Small intestine (tissue), 7 donors: ENCODE data around the gene STUM. TPM values are rescaled to one million over a fixed set of nuclear protein-coding genes. Genes with fewer than 3 reads are reported as not detected.

Experiments used
- DNase-seq, 2 donors: peaks; one replicate each; pipeline versions ENCODE4 v3.0.0 to v3.0.0-alpha.2; 2013
- FAIRE-seq: peaks from 2 replicates; lab custom pipeline; 2012; peaks lifted over from hg19 to GRCh38; lab: Jason Lieb, UNC
- H3K27ac ChIP-seq, 3 donors: one replicate each; pipeline ENCODE4 v1.5.1; 2013; ENCODE audit warnings: low read length in 2 of 3, mild to moderate bottlenecking in 2 of 3, control low read depth in 1 of 3, inconsistent platforms in 1 of 3, low read depth in 1 of 3, moderate library complexity in 1 of 3
- H3K27me3 ChIP-seq, 3 donors: one replicate each; pipeline ENCODE4 v1.6.1; 2013; ENCODE audit warnings: low read length in 3 of 3, inconsistent platforms in 1 of 3; ENCODE audit not compliant: control insufficient read depth in 3 of 3, insufficient read depth in 3 of 3
- H3K36me3 ChIP-seq, 3 donors: one replicate each; pipeline ENCODE4 v1.6.1; 2013; ENCODE audit warnings: low read length in 3 of 3, inconsistent platforms in 1 of 3, low read depth in 1 of 3, mild to moderate bottlenecking in 1 of 3, moderate library complexity in 1 of 3; ENCODE audit not compliant: control insufficient read depth in 3 of 3, insufficient read depth in 2 of 3
- H3K4me1 ChIP-seq, 3 donors: one replicate each; pipeline ENCODE4 v1.6.1; 2013; ENCODE audit warnings: low read length in 2 of 3, inconsistent platforms in 1 of 3, low read depth in 1 of 3, mild to moderate bottlenecking in 1 of 3, moderate library complexity in 1 of 3; ENCODE audit not compliant: control insufficient read depth in 3 of 3, insufficient read depth in 2 of 3
- H3K4me3 ChIP-seq, 3 donors: one replicate each; pipeline ENCODE4 v1.5.1; 2013; ENCODE audit warnings: low read length in 3 of 3, control low read depth in 1 of 3, inconsistent platforms in 1 of 3, low read depth in 1 of 3, mild to moderate bottlenecking in 1 of 3, moderate library complexity in 1 of 3
- H3K9me3 ChIP-seq, 2 donors: one replicate each; pipeline ENCODE4 v1.6.1; 2013; ENCODE audit warnings: low read depth in 1 of 2, low read length in 1 of 2; ENCODE audit not compliant: control insufficient read depth in 2 of 2, insufficient read depth in 1 of 2
- WGBS, 3 donors: extraction: QIAGEN DNeasy Blood & Tissue Kit; methylation state at CpG; one replicate each; pipeline ENCODE4 v1.1.7; 2013; 5-methylcytosine and 5-hydroxymethylcytosine counted together
- polyA plus RNA-seq, 4 donors: library from polyadenylated mRNA; stranded (reverse) in 3 of 4; unstranded in 1 of 4; fragments of 200-250 nt in 3 of 4; fragments of 120-200 nt in 1 of 4; gene quantifications; one replicate each; pipeline versions ENCODE4 v1.2.1 to v1.2.3, GENCODE V29; 2013
- donor health status: healthy with polysubstance abuse.
- donor health status: control.
- donor health status: control.
- donor health status: Bipolar disorder and iron deficiency.
- donor health status: healthy.

STUM gene
- polyA plus RNA-seq, 4 donors = under 0.01 to 9.6 (median 0.55) TPM

DNA sequence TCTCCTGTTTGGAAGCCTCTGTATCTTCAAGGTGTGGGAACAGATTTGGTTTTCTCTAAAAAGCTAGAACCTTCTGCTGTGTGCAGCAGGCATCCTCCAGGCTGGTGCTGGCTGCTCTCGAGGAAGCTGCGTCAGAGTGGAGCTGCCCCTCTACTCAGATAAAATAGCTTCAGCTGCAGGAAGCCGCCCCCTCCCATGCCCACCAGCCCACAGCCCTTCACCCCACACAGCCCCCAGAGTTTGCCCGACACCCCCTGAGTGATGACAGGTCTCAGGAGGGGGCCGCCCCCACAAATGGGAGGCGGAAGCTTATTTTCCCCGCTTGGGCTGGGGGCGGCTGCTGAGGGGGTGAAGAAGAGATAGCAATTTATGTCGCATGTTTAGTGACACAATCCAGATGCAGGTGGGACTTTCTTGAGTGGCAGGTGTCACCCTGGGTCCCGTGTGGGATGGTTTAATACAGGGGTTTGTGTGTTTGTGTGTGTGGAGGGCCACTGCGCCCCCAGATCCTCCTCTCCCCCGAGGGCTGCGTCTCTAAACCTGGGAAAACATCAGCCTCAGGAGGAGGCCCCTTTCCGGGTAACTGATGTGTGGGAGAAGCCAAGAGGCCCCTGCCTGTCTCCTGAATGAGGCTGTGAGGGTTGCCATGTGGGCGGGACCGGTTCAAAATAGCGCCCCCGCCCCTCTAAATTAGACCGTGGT, 55.4 kb downstream of the STUM start:
- WGBS, 3 donors = 76 to 80% (median 76%) methylated on average over 19 of the region's 19 CpGs
- FAIRE-seq (no peak), DNase-seq (no peak)
- Histone ChIP-seq H3K9me3 (no peaks in the 10 kb centered on the region), H3K4me3 (no peak overlapping the region), H3K36me3 (no peaks in the 10 kb centered on the region), H3K27ac (peak overlapping the region in 1 of 3 donors; percentile 74), H3K27me3 (no peaks in the 10 kb centered on the region), H3K4me1 (peaks cover 0 to 4% (median 4%) of the 10 kb centered on the region in 3 donors)

DNA sequence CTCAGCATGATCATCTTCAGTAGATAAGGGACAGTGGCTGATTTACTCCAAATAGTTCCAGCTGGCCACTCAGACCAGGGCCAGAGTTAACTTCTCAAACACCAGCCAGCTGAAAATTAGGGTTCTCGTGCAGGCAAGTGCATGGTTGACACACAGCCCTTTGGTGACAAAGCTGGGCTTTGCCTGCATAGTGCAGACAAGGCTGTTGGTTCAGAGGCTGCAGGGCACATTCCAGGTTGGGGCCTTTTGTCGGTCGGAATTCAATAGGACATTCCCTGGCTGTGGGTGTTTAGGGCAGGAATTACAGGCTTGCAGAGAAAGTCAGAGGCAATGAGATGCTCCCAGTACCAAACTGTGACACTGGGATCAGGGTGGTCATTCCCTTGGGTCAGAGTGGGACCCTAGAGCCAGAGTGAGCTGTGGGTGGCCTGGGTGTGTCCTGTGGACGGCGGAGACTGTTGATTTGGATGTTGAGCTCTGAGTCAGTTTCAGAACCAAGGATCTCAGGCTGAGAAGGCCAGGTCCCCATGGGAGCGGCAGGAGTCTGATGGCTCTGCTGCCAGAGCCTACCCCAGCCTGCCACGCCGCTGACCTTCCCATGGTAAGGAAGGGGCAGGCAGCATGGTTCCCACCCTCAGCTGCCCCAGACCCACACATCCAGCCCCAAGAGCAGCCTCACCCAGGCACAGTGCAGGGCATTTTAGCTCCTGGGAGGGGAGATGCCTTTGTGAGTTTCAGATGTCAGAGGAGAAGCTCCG, 56.2 kb downstream of the STUM start:
- Histone ChIP-seq H3K4me1 (peaks cover 0 to 4% (median 4%) of the 10 kb centered on the region in 3 donors), H3K27ac (no peak overlapping the region), H3K27me3 (peaks cover 0 to 4% (median 0%) of the 10 kb centered on the region in 3 donors), H3K36me3 (no peaks in the 10 kb centered on the region), H3K9me3 (no peaks in the 10 kb centered on the region), H3K4me3 (no peak overlapping the region)
- WGBS, 3 donors = 81 to 85% (median 84%) methylated on average over 9 of the region's 9 CpGs
- no peak for FAIRE-seq
- no peak for DNase-seq

DNA sequence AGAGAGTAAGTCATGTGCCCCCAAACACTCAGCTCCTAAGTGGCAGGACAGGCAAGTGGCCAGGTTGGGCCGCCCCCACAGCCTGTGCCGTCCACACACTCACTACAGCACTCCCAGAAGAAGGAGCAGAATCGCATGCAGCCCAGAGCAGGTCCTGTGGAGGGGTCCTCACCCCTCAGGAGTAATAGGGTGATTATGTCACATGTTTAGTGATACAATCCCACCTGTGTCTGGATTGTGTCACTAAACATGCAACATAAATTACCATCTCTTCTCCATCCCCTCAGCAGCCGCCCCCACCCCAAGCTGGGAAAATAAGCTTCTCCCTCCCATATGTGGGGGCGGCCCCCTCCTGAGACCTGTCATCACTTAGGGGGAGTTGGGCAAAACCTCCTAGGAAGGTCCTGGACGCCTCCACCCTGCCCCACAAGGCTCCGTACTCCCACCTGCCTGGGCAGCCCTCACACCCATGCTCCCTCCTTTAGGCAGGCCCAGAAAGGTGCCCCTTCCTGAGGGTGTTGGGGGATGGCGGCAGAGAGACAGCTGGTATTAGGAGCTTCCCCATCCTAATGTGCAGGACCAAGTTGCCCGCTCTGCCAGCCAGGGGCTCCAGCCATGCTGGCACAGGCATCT, 56.9 kb downstream of the STUM start:
- H3K36me3 ChIP-seq = no peaks in the 10 kb centered on the region

DNA sequence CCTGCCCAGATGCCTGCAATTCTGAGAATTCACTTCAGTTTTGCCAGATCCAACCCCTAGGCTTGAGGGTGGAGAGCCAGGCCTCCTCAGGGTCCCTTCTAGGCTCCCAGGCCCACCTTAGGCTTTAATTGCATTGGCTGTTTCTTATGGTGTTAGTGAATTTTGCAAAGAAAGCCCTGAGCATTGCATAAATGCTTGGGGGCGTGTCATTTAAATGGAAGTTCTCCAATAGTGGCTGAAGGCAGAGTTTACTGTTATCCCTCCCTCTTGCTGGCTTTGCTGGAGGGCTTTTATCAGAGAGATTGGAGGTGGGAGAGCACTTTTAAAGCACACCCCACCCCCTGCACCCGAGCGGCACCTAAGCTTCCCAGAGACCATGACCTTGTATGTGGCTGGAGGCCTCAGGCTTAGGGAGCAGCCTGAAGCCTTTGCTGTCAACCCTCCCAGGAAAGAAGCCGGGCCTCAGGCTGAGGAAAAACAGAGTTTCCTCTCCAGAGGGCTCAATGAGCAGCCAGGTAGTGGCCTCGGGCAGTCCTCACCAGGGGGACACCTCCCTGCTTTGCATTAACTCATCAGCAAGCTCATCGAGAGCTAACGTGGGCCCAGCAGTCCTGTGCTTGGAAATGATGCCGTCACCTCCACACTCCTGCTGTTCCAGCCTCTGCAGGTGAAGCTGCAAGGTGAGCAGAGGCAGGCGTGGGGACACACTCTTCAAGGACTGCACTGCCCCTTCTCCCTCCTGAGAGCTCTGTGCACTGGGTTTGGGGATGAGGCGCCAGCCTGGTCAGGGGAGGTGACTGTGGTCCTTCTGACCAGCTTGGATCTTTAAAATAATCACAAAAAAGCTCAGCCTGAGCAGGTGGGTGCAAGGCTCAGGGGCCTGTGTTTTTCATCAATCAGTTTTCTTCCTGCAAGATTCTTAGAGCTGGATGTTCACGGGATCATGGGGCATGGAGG, 58.0 kb downstream of the STUM start:
- Histone ChIP-seq H3K9me3 (no peaks in the 10 kb centered on the region), H3K27ac (no peak overlapping the region), H3K27me3 (peaks cover 0 to 6% (median 0%) of the 10 kb centered on the region in 3 donors), H3K4me3 (no peak overlapping the region), H3K36me3 (no peaks in the 10 kb centered on the region), H3K4me1 (peaks cover 0 to 4% (median 4%) of the 10 kb centered on the region in 3 donors)
- no peak for FAIRE-seq
- no peak for DNase-seq
- 82 to 88% (median 86%) methylated on average over 11 of the region's 11 CpGs for WGBS, 3 donors

More for the DNA sequence above, 56.9 kb downstream of the STUM start:
- H3K27me3 ChIP-seq = peaks cover 0 to 6% (median 0%) of the 10 kb centered on the region in 3 donors
- no peak overlapping the region for H3K4me3 ChIP-seq
- no peak for FAIRE-seq
- no peak overlapping the region for H3K27ac ChIP-seq
- no peak for DNase-seq
- H3K9me3 ChIP-seq = no peaks in the 10 kb centered on the region
- 86 to 91% (median 87%) methylated on average over 9 of the region's 9 CpGs for WGBS, 3 donors
- peaks cover 0 to 4% (median 4%) of the 10 kb centered on the region in 3 donors for H3K4me1 ChIP-seq

DNA sequence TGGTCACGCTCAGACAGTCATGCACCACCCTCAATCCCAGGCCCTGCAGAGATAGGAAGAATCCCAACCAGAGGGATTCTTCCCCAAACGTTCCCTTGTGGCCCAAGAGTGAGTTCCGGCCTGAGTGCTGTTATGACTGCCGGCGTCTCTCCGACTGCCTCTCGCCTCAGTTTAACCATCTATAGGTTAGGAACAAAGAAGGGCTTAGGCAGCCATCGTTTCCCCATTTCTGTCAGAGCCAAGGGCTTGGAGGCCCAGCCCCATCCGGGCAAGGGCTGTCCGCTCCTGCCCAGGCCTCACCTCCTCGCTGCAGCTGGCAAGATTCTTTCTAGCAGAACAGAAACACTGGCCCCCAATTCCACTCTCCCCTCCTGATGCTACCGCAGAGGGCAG, 58.7 kb downstream of the STUM start:
- no peak for DNase-seq
- Histone ChIP-seq H3K36me3 (no peaks in the 10 kb centered on the region), H3K4me1 (peaks cover 0 to 4% (median 4%) of the 10 kb centered on the region in 3 donors)

DNA sequence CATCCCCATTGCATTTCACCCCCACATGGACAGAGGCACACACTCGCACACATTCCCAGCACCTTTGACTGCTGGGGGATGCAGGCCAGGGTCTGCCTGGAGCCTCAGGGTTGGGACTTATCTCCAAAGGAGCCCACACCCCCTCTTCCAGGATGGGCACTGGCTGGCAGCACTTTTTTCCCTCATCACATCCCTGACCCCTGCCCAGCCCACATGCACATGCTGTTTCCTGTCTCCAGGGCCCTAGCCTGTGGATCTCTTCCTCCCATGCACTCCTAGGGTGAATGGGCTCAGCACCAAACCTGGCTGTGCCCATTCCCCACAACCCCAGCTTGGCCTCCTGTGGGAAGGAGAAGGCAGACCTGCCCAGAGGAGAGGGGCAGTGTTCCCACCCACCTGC, 59.3 kb downstream of the STUM start:
- FAIRE-seq (no peak), DNase-seq (no peak)
- Histone ChIP-seq H3K4me1 (peaks cover 0 to 4% (median 4%) of the 10 kb centered on the region in 3 donors), H3K36me3 (no peaks in the 10 kb centered on the region), H3K4me3 (no peak overlapping the region), H3K27me3 (peaks cover 0 to 6% (median 0%) of the 10 kb centered on the region in 3 donors), H3K9me3 (no peaks in the 10 kb centered on the region), H3K27ac (no peak overlapping the region)
- 91 to 100% (median 92%) methylated on average over 1 of the region's 1 CpG for WGBS, 3 donors

More for the DNA sequence above, 58.7 kb downstream of the STUM start:
- Histone ChIP-seq H3K9me3 (no peaks in the 10 kb centered on the region), H3K27me3 (peaks cover 0 to 6% (median 0%) of the 10 kb centered on the region in 3 donors), H3K4me3 (no peak overlapping the region), H3K27ac (no peak overlapping the region)
- 92 to 94% (median 92%) methylated on average over 12 of the region's 12 CpGs for WGBS, 3 donors
- no peak for FAIRE-seq

DNA sequence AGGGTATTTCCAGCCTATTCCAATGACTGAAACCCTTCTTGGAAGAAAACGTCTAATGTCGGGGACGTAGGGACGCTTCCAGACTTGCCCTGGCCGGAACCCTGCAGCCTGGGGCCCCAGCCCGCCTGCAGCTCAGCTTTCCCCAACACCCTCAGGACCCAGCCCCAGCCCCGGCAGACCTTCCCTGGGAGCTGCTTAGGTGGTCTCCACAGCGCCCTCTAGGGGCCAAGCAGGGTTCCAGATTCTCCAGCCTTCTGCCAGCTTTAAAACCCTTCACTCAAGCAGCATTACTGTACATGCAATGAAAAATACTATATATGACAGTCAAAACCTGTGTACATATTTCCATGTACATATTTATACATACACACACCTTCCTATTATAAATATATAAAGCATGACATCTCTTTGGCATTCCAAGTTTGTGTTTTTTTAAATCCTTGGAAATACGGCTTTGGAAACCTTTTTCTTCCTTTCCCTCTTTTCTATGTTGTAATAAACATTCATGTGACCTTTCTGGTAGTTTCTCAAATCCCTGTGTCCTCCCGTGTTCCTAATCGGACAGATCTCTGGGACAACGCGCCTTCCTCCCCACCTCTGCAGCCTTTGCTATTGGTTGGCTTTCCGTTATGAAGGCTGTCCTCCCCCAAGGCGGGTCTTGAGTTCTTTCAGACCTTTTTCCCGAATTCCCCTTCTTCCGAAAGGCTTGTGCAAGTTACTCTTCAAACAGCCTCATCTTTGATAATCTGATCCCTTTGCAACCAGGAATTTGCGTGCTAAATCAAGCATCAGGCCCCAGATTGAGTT, 60.3 kb downstream of the STUM start:
- Histone ChIP-seq H3K27me3 (peaks cover 0 to 6% (median 0%) of the 10 kb centered on the region in 3 donors), H3K4me1 (peaks cover 0 to 3% (median 0%) of the 10 kb centered on the region in 3 donors), H3K27ac (no peak overlapping the region), H3K9me3 (no peaks in the 10 kb centered on the region), H3K36me3 (no peaks in the 10 kb centered on the region), H3K4me3 (no peak overlapping the region)
- DNase-seq (peak; percentile 66 to 78), FAIRE-seq (no peak)
- WGBS, 3 donors = 57 to 60% (median 58%) methylated on average over 18 of the region's 18 CpGs
